Mesodermal cell (in vitro differentiated cells): ENCODE data around the gene ZNF521.
A peak's percentile ranks its signal among the peaks of the same experiment; 100 is the strongest.
"Not testable (repeated sequence)": the region's sequence is repeated elsewhere in the genome, so short reads cannot be mapped to it uniquely, and the experiment has no call there.

Source experiments
- H3K27ac ChIP-seq: 2 replicates; pipeline ENCODE4 v1.7.0; 2013; ENCODE audit warnings: mild to moderate bottlenecking, low read depth, low read length, moderate library complexity; ENCODE audit not compliant: severe bottlenecking
- H3K36me3 ChIP-seq: 2 replicates; pipeline ENCODE4 v1.7.1; 2013; ENCODE audit warnings: mild to moderate bottlenecking, low read length, moderate library complexity; ENCODE audit not compliant: control insufficient read depth, insufficient read depth
- H3K4me1 ChIP-seq: one replicate; pipeline ENCODE4 v1.7.1; 2013; ENCODE audit warnings: mild to moderate bottlenecking, low read length; ENCODE audit not compliant: insufficient read depth, control insufficient read depth, poor library complexity, severe bottlenecking
- H3K4me3 ChIP-seq: 2 replicates; pipeline ENCODE4 v1.7.0; 2013; ENCODE audit warnings: low read length, control low read depth, mild to moderate bottlenecking; ENCODE audit not compliant: insufficient read depth, poor library complexity, severe bottlenecking; ENCODE audit errors: extremely low read depth
- H3K9me3 ChIP-seq: 2 replicates; pipeline ENCODE4 v1.7.1; 2013; ENCODE audit warnings: mild to moderate bottlenecking, low read length, moderate library complexity; ENCODE audit not compliant: control insufficient read depth
- WGBS, 2 experiments: methylation state at CpG; one replicate each; pipeline ENCODE4 v1.1.5; 2013; ENCODE audit warnings: missing lambda C conversion rate in 2 of 2; ENCODE audit not compliant: insufficient coverage in 2 of 2; 5-methylcytosine and 5-hydroxymethylcytosine counted together

The ZNF521 gene

DNA sequence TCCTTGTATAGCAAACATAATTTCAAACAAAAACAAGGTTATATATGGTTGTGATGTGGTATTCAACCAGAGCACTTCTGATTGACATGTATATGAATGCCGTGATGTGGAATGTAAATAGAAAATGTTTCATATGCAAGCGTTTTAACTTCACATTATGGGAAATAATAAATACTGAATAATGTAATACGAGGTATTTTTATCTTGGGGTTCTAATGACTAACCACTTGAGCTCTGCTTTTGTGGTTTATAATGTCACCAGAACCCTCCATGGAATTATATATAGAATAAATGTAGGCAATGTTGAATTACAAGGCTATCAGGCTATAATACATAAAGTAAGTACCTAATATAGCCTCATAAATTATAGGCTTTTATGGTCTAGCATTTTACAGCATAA is 72.4 kb downstream of the ZNF521 start:
- Histone ChIP-seq H3K36me3 (no peaks in the 10 kb centered on the region), H3K9me3 (no peaks in the 10 kb centered on the region), H3K4me1 (peaks cover 8% of the 10 kb centered on the region), H3K4me3 (no peak overlapping the region), H3K27ac (no peak overlapping the region)
- no CpG with 5 or more reads among the region's 3 CpGs for WGBS, 2 experiments

- peaks cover 3% of the 10 kb centered on the region for H3K4me1 ChIP-seq
- H3K4me3 ChIP-seq: no peak overlapping the region
- no peaks in the 10 kb centered on the region for H3K36me3 ChIP-seq
- H3K9me3 ChIP-seq: no peaks in the 10 kb centered on the region
- 57% methylated on average over 1 of the region's 2 CpGs; no CpG with 5 or more reads in 1 of the 2 experiments for WGBS, 2 experiments
- H3K27ac ChIP-seq: no peak overlapping the region
Measured at GRCh38 chr18:25279133-25279532, 72.8 kb downstream of the ZNF521 start.

GRCh38 chr18:25278394-25278793 is 73.6 kb downstream of the ZNF521 start:
- WGBS, 2 experiments: 90 to 100% methylated on average over 3 of the region's 4 CpGs
- Histone ChIP-seq H3K9me3 (no peaks in the 10 kb centered on the region), H3K36me3 (no peaks in the 10 kb centered on the region), H3K4me3 (no peak overlapping the region), H3K27ac (no peak overlapping the region), H3K4me1 (peaks cover 3% of the 10 kb centered on the region)

DNA sequence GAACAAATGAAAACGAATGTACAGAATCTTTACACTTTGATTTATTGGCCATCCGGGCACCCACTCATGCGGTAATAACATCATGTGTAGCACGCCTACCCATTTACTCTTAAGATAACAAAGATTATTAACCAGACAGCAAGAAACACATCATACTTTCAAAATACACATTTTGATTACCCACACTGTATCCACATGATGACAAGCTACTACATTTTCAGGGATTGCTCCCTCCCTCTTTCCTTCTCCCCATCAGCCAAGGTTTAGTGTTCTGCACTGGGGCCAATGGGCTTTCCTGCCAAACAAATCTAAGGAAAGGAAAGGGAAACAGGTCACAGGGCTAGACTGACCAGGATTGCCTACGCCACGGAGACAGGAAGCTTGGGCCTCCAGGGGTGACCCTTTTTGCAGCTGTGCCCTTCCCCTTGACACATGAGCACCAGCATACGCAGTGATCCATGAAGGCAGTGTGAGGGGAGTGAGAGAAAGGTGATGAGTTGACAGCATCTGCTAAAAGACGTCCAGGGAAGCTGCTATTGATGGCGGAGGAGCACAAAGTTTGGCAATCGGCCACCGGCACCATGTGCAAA is 76.5 kb downstream of the ZNF521 start:
- Histone ChIP-seq H3K36me3 (peaks cover 3% of the 10 kb centered on the region), H3K9me3 (no peaks in the 10 kb centered on the region), H3K27ac (no peak overlapping the region), H3K4me1 (no peaks in the 10 kb centered on the region), H3K4me3 (no peak overlapping the region)
- 92% methylated on average over 9 to 10 of the region's 11 CpGs for WGBS, 2 experiments

DNA sequence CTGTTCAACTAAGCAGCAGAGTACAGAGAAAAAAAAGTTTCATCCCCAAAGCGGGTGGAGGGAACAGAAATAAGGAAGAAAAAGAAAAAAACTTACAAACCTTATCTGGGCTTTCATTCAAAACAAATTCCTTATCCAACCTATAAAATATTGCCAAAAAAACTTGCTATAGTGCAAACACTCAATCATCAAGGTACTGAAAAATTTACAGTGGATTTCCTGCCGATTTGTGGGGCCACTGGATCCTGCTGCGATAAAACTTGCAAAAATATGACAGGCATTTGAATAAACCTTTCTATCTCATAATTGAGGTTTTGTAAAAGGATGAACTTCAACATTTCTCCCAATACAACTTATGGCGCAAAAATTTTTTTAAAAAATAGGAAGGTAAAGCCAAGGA is 77.0 kb downstream of the ZNF521 start:
- H3K36me3 ChIP-seq: peaks cover 3% of the 10 kb centered on the region

GRCh38 chr18:25266931-25267527 is 84.9 kb downstream of the ZNF521 start:
- Histone ChIP-seq H3K4me1 (peaks cover 19% of the 10 kb centered on the region), H3K27ac (peak overlapping the region; percentile 83)
- H3K36me3 ChIP-seq, H3K9me3 ChIP-seq, H3K4me3 ChIP-seq: not testable (repeated sequence)
- WGBS, 2 experiments: 47 to 49% methylated on average over 7 to 9 of the region's 12 CpGs

More for the DNA sequence above, 77.0 kb downstream of the ZNF521 start:
- Histone ChIP-seq H3K9me3 (no peaks in the 10 kb centered on the region), H3K27ac (no peak overlapping the region), H3K4me1 (no peaks in the 10 kb centered on the region), H3K4me3 (no peak overlapping the region)
- WGBS, 2 experiments: 88 to 100% methylated on average over 1 to 2 of the region's 4 CpGs

DNA sequence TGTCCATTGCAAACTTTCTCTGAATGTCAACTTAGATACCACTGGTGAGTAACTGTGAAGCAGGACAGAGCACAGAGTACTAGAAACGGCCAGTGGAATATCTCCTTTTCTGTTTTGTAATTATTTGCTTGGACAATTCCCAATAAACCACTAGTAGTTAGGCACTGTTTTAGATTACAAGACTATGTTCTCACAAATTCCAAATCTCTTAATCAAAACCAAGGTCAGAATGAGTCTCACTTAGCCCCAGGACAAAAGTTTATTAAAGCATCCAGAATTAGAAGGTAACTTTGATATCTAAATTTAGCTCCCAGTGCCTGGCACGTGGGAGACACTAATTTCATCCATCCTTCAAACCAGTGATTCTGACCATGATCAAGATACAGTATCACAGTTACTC is 89.0 kb downstream of the ZNF521 start:
- H3K27ac ChIP-seq: no peak overlapping the region
- peaks cover 12% of the 10 kb centered on the region for H3K4me1 ChIP-seq
- WGBS, 2 experiments: no CpG with 5 or more reads among the region's 2 CpGs
- H3K9me3 ChIP-seq: no peaks in the 10 kb centered on the region
- H3K36me3 ChIP-seq: peaks cover 8% of the 10 kb centered on the region
- H3K4me3 ChIP-seq: no peak overlapping the region

DNA sequence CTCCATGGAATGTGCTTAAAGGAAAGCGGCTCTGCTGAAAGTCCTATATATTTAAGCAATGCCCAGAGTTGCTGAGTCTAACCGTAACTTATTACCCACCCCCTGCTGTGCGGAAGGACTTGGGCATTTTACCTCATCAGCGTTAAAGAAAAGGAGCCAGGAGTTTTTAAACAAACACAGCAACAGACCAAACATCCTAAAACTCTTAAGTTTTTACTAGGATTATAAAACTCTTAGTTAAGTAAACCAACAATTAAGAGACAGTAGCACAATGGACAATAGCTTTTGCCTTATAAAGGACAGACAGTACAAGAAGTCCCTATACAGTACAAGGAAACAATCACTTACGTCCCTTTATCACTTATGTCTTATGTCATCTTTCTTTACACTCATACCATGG is 90.2 kb downstream of the ZNF521 start:
- Histone ChIP-seq H3K36me3 (peaks cover 11% of the 10 kb centered on the region), H3K9me3 (no peaks in the 10 kb centered on the region), H3K4me1 (peaks cover 5% of the 10 kb centered on the region), H3K27ac (no peak overlapping the region), H3K4me3 (no peak overlapping the region)
- WGBS, 2 experiments: 63 to 72% methylated on average over 2 to 3 of the region's 5 CpGs

DNA sequence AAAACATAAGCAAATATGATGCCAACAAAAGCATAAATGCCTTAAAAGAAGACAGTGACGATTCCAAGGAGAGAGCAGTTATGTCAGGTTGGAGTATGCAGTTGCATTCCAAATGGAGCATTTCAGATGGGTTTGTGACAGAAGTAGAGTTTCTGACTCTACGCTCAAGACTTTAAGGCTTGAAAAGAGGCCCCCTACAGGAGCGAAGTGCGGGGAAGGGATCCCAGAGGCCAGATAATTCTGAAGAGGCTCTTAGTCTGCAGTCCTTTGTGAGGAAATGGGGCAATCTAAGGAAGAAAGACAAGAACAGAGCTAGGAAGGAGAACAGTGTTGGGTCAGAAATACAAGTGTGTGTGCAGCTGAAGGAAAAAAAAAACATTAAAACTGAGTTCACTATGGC is 95.5 kb downstream of the ZNF521 start:
- 79 to 85% methylated on average over 4 of the region's 4 CpGs for WGBS, 2 experiments
- Histone ChIP-seq H3K36me3 (peaks cover 11% of the 10 kb centered on the region), H3K9me3 (no peaks in the 10 kb centered on the region), H3K4me3 (no peak overlapping the region), H3K4me1 (peaks cover 3% of the 10 kb centered on the region), H3K27ac (no peak overlapping the region)

DNA sequence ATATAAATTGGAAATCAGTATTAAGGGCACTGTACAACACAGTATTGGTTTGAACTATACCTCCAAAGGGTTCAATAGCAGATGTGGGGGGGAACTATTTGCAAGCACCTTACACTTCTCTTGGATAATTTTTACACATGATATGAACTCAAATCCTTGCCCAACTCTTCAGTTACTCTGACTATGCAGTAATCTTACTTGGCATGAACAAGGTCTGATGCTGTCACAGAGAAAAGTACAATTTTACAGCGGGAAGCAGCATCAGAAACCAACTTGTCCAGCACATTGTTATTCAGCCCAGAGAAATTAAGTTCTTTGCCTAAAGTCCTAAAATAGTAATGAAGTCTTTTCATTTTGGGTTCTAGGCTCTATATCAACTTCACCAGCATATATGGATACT is 98.2 kb downstream of the ZNF521 start:
- Histone ChIP-seq H3K4me3 (no peak overlapping the region), H3K27ac (no peak overlapping the region), H3K9me3 (no peaks in the 10 kb centered on the region), H3K4me1 (peaks cover 3% of the 10 kb centered on the region), H3K36me3 (peaks cover 4% of the 10 kb centered on the region)
- WGBS, 2 experiments: 100% methylated on average over 1 of the region's 1 CpG; no CpG with 5 or more reads in 1 of the 2 experiments

DNA sequence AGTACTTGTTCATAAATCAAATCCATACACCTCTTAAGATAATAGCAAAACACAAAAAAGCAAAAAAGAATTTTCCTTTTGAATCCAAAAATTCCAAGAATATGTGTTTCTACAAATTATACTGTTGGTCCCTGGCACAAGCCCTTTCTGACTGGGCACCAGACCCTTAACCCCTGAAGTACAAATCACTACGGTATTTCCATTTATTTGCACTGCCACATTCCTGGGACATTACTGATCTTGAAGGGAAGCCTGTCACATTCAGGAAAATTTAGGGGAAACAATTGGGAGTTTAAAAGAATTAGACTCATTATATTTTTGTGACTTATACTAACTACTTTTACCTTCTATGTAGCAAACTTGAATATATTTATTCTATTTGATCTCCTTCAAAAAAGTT is 98.8 kb downstream of the ZNF521 start:
- peaks cover 4% of the 10 kb centered on the region for H3K36me3 ChIP-seq
- H3K4me1 ChIP-seq: peaks cover 3% of the 10 kb centered on the region
- no peaks in the 10 kb centered on the region for H3K9me3 ChIP-seq
- no CpG with 5 or more reads among the region's 1 CpG for WGBS, 2 experiments
- no peak overlapping the region for H3K27ac ChIP-seq
- H3K4me3 ChIP-seq: no peak overlapping the region
